Endometrial microvascular endothelial cells (primary cell): ENCODE results near the gene GVQW3. TPM values are rescaled to one million over a fixed set of nuclear protein-coding genes. Genes with fewer than 3 reads are reported as not detected.

Source experiments
- in situ Hi-C: cut with HindIII; loops from 2 replicates; pipeline ENCODE4 v1.10.0; 2017; ENCODE audit warnings: low sequenced_read_pairs, low pct_unique_long_range_greater_than_20kb; ENCODE audit errors: inconsistent ontology term
- total RNA-seq: library from RNA; depleted of rRNA; stranded (reverse); fragments of >200 nt; gene quantifications from one replicate; pipeline ENCODE4 v1.2.3, GENCODE V29; 2015; ENCODE audit errors: inconsistent ontology term

GVQW3 gene
- total RNA-seq, 1 donor from 2014 or later, result 2.4 TPM

- in situ Hi-C loops, result no loop called here
These were observed 45.5 kb downstream of the GVQW3 start for GRCh38 chr11:76426660-76427059.

- in situ Hi-C loops, result no loop called here
These were observed 54.9 kb downstream of the GVQW3 start for GRCh38 chr11:76436020-76436419.

- in situ Hi-C loops, result loop anchor here (10.0 kb wide), 1 partner anchor 59 kb away; the partner anchor contains the start of genes GVQW3 and THAP12
These were observed 62.3 kb downstream of the GVQW3 start for GRCh38 chr11:76443268-76443980.

GRCh38 chr11:76444065-76444383 is 62.9 kb downstream of the GVQW3 start:
- in situ Hi-C loops, result loop anchor here (10.0 kb wide), 1 partner anchor 59 kb away; the partner anchor contains the start of genes GVQW3 and THAP12

- in situ Hi-C loops, result loop anchor here (10.0 kb wide), 1 partner anchor 60 kb away; the partner anchor contains the start of genes GVQW3 and THAP12
These were observed 63.4 kb downstream of the GVQW3 start, which contains the start of gene EMSY for GRCh38 chr11:76444384-76445120. TSS of gene EMSY (plus strand) at chr11:76445018. CDS start at chr11:76446939, 1,921 bp downstream.

GRCh38 chr11:76445121-76446084 is 64.3 kb downstream of the GVQW3 start:
- in situ Hi-C loops, result loop anchor here (10.0 kb wide), 1 partner anchor 61 kb away; the partner anchor contains the start of genes GVQW3 and THAP12

GRCh38 chr11:76448506-76448905 is 67.4 kb downstream of the GVQW3 start:
- in situ Hi-C loops, result loop anchor here (10.0 kb wide), 1 partner anchor 64 kb away; the partner anchor contains the start of genes GVQW3 and THAP12

GRCh38 chr11:76453248-76453647 is 72.1 kb downstream of the GVQW3 start:
- in situ Hi-C loops, result no loop called here

- in situ Hi-C loops, result no loop called here
These were observed 74.2 kb downstream of the GVQW3 start for GRCh38 chr11:76455331-76455730.

GRCh38 chr11:76455931-76456330 is 74.8 kb downstream of the GVQW3 start:
- in situ Hi-C loops, result no loop called here

- in situ Hi-C loops, result no loop called here
These were observed 75.4 kb downstream of the GVQW3 start for GRCh38 chr11:76456571-76456970.

Other genes with a start within 250 kb of the GVQW3 start
- not detected for gene WNT11, start 174.8 kb upstream of the GVQW3 start, total RNA-seq
- gene THAP12, start 191 bp upstream of the GVQW3 start, total RNA-seq, result 30.8 TPM
- 20.9 TPM for gene EMSY, start 63.7 kb downstream of the GVQW3 start, total RNA-seq